HG02870 (cell line): ENCODE measurements around the gene IRAG1.

Experiments used
- ATAC-seq: cut with Tn5 transposase; IDR thresholded peaks from one replicate; pipeline ENCODE4 v1.9.1; 2021; ENCODE audit warnings: mild to moderate bottlenecking, moderate library complexity; ENCODE audit not compliant: unreplicated experiment

Gene IRAG1

GRCh38 chr11:10666556-10667520 lies 26.7 kb downstream of the IRAG1 start:
- ATAC-seq: no peak

GRCh38 chr11:10664496-10664895 lies 29.1 kb downstream of the IRAG1 start:
- no peak for ATAC-seq

GRCh38 chr11:10663990-10664389 lies 29.6 kb downstream of the IRAG1 start:
- ATAC-seq: no peak

GRCh38 chr11:10663365-10663764 lies 30.2 kb downstream of the IRAG1 start:
- no peak for ATAC-seq

GRCh38 chr11:10660323-10660722 lies 33.2 kb downstream of the IRAG1 start:
- ATAC-seq: no peak

GRCh38 chr11:10659339-10660216 lies 34.0 kb downstream of the IRAG1 start:
- no peak for ATAC-seq

GRCh38 chr11:10658621-10659338 lies 34.8 kb downstream of the IRAG1 start:
- ATAC-seq: no peak

GRCh38 chr11:10657308-10658271 lies 36.0 kb downstream of the IRAG1 start:
- peak; percentile 59 for ATAC-seq

- no peak for ATAC-seq
Measured at GRCh38 chr11:10655943-10656576, 37.5 kb downstream of the IRAG1 start.

GRCh38 chr11:10655227-10655626 lies 38.3 kb downstream of the IRAG1 start:
- no peak for ATAC-seq

- no peak for ATAC-seq
Measured at GRCh38 chr11:10654811-10655150, 38.8 kb downstream of the IRAG1 start.

GRCh38 chr11:10653946-10654810 lies 39.4 kb downstream of the IRAG1 start:
- ATAC-seq: no peak

GRCh38 chr11:10653261-10653660 lies 40.3 kb downstream of the IRAG1 start:
- ATAC-seq: no peak

- no peak for ATAC-seq
Measured at GRCh38 chr11:10651656-10652361, 41.7 kb downstream of the IRAG1 start.

- no peak for ATAC-seq
Measured at GRCh38 chr11:10650630-10651029, 42.9 kb downstream of the IRAG1 start.

- no peak for ATAC-seq
Measured at GRCh38 chr11:10650166-10650565, 43.4 kb downstream of the IRAG1 start.

GRCh38 chr11:10648871-10649270 lies 44.7 kb downstream of the IRAG1 start:
- no peak for ATAC-seq
